ENCODE results near the gene MID1IP1.

Gene MID1IP1, protein sequence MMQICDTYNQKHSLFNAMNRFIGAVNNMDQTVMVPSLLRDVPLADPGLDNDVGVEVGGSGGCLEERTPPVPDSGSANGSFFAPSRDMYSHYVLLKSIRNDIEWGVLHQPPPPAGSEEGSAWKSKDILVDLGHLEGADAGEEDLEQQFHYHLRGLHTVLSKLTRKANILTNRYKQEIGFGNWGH

GRCh38 chrX:38800981-38801845 is at the start of gene MID1IP1:
Gene MID1IP1, plus strand, starts transcription at chrX:38801459. Its CDS starts 3,488 bp downstream, at chrX:38804947.
- peak; percentile 87 for DNase-seq

DNA sequence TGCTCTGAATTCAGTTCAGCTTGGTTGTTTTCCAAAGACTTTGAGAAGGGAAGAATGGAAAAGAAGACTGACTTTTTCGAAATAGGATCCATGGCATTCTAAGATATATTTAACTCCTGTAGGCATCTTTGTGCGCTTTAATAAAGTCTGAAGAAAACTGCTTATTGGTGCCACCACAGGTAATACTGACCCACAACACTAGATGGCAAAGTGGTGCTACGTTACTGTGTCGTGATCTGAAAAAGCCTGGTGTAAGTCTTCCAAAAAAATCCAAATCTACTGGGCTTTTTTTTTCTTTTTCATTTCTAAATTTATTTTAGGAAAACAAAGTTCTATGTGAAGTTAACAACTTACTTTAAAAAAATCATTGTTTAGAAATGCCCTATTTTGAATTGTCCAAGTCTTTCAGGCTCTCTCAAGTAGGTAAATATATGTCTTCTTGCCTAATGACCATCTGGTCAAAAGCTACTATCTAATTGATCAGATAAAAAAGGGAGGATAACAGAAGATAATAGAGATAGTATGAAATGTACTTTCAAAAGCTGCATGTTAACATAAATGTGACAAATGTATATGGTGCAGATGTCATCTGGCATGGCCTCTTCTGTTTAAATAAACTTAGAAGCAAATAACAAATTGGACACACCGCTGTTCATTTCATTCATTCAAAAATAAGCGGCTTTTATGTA is 47.0 kb upstream of the MID1IP1 start:
- peak; percentile 23 for DNase-seq

DNA sequence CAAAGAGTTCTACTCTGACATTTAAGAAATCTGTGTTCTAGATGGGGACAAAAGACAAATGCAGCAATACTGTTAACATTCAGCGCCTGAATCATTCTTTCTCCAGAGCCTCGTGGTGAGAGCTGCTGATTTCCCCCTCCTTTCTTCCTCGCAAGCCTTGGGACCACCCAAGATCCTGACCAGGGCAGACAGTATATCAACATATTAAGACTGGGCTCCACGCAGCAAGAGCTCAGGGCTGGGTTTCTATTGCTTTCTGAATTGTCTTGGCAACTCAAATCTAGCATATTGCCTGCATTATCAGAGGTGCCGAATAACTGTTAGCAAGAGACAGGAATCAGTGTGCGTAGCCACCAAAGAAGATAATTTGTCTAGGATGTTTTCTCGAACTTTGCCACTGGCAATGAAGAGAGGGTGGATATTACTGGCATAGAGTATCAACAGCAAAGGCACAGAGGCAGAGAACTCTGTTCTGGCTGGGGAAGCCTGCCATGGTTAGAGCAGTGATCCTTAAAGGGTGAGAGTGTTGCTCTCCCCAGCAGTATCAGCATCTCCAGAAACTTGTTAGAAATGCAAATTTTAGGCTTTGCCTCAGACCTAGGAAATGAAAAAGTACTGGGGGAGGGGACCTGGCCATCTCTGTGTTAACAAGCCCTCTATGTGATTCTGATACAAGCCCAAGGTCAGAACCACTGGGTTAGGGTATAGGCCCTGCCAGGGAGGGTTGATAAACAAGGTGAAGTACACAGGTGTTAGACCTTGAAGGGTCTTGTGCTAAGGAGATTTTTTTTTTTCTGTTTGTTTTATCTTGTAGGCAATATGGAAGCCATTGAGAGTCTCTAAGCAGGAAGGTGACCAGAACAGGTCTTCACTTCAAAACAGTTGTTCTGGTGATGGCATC is 46.2 kb upstream of the MID1IP1 start:
- DNase-seq: no peak

DNA sequence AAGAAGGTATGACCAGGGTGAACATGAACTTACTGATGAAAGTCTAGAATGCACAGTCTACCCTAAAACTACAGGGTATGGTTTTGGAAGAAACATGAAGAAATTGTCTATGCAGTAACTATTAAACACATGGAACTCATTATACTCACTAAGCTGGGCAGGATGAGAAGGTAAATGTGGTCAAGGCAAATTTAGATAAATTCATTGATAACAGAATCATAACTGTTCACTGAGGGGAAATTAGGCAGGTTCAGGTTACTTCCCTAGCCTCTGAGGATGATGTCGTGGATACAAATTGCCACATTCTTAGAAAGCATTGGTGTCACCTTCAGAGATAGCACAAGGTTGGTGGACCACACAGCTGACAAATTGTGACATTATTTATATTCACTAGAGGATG is 40.4 kb upstream of the MID1IP1 start:
- no peak for DNase-seq

DNA sequence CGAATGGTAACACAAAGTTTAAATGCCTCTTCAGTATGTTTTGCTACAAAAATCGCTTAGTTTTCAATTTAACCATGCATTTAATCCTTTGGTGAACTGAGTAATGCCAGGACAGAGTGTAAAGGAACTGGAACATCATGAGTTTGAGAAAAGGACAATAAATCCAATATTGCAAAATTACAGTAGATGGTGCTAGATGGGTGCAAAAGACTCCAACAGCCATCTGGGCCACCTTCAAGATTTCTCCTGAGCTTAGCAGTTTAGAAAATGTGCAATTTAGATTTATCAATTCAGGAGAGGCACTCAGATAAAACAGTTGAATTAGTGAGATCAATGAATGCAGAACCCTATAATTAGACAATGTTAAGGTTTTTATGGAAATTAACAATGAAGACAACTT is 33.2 kb upstream of the MID1IP1 start:
- peak; percentile 16 for DNase-seq

- no peak for DNase-seq
Measured at GRCh38 chrX:38770152-38770551, 31.1 kb upstream of the MID1IP1 start.

GRCh38 chrX:38774249-38774648 is 27.0 kb upstream of the MID1IP1 start:
- DNase-seq: no peak

DNA sequence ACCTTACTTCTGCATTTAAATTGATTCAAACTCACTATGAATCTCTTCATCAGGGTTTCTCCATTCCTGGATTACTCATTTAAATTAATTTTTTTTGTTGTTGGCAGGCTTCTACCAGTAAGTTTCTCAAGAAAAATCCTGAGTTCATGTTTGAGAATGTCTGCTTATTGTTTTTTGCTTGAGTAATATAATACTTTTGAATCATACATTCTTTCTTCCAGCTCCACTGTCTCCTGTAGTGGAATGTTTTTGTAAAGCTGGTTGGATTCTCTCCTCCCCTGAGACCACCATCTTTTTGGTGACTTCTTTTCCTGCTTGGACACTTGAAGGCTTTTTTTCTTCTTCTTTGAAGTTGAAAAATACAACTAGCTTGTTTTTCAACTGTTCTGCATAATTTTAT is 4.3 kb upstream of the MID1IP1 start:
- no peak for DNase-seq

DNA sequence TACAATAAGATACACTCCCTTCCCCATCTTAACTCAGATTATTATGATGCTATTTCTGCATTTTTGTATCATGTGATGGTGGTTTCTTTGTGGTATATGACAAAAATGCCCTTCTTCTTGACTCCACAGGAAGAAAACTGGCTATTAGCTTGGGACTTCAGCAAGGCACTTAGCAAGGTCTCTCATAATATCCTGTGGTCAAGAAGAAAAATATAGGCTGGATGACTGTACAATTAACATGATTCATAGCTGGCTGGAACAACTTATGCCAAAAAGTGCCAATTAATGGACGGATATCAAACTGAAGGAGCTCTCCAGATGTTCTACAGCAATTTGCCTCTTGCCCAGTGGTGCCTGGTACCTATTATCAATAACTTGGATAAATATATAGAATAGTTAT is 2.3 kb upstream of the MID1IP1 start:
- DNase-seq: no peak

DNA sequence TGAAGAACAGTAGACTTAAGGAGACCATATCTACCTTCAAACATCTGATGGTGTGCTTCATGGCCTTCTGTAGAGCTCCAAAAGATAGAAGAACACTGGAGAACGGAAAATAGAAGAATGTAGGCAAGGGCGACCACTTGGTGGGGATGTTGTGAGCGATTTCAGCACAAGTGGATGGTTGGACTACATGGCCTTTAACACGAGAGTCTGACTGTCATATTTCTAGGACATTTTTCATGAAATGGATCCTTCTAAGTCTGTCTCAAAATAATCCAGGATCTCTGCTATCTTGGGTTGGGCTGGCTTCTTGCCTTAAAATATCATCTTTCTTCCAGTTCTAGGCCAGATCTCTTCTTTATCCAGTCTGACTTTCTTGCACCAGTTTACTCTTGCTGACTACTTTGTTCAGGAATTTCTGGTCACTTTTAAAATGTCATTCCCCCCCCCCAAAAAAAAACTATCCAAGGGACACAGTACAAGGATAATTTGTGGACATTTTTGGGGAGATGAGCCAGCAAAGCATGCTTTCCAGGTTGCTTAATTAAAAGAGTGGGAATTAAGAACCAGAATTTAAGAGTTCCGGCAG is 1.2 kb upstream of the MID1IP1 start:
- no peak for DNase-seq

DNA sequence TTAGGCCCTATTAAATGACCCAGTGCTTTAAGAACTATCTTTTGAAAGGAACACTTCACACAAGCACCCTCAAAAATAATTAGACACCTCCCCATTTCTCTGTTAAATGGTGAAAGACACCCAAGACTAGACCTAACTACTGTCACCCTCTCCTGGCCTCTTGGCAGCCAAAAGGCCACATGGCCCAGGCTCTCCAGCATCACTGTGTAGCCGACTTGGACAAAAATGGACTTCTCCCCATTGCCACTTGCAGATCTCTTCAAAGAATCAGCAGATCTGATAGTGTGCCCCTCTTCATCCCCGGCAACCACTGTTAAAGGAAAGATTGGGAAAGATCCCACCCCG is 2.0 kb downstream of the MID1IP1 start:
- DNase-seq: no peak

- DNase-seq: peak; percentile 86
Measured at GRCh38 chrX:38803588-38804431, 2.6 kb downstream of the MID1IP1 start.

GRCh38 chrX:38804432-38804681 is 3.1 kb downstream of the MID1IP1 start:
- DNase-seq: no peak

DNA sequence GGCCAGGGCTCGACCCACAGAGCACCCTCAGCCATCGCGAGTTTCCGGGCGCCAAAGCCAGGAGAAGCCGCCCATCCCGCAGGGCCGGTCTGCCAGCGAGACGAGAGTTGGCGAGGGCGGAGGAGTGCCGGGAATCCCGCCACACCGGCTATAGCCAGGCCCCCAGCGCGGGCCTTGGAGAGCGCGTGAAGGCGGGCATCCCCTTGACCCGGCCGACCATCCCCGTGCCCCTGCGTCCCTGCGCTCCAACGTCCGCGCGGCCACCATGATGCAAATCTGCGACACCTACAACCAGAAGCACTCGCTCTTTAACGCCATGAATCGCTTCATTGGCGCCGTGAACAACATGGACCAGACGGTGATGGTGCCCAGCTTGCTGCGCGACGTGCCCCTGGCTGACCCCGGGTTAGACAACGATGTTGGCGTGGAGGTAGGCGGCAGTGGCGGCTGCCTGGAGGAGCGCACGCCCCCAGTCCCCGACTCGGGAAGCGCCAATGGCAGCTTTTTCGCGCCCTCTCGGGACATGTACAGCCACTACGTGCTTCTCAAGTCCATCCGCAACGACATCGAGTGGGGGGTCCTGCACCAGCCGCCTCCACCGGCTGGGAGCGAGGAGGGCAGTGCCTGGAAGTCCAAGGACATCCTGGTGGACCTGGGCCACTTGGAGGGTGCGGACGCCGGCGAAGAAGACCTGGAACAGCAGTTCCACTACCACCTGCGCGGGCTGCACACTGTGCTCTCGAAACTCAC is 3.6 kb downstream of the MID1IP1 start:
- no peak for DNase-seq

GRCh38 chrX:38805432-38806389 is 4.5 kb downstream of the MID1IP1 start:
- peak; percentile 55 for DNase-seq

- DNase-seq: no peak
Measured at GRCh38 chrX:38806875-38807621, 5.8 kb downstream of the MID1IP1 start.

DNA sequence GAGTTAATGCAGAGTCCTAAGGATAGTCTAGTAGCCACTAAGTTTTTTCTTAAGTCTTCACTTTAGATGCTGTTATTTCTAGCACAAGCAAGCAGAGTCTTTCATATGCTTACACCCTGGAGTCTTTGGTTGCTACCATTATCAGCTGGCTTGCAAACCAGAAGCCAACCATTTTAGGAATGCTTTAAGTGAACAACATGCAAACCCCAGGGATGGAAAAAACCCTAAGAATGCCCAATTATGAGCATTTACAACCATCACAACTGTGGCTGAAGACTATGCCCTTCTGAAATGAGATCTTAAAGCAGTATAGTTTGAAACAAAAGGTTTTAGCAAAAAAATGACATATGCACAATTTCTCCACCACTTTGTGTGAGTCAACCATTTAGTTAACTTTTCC is 6.6 kb downstream of the MID1IP1 start:
- DNase-seq: no peak

- no peak for DNase-seq
Measured at GRCh38 chrX:38811515-38812243, 10.4 kb downstream of the MID1IP1 start.

Data from NCI-H1105 (cell line).